Liver (tissue), 3 donors: ENCODE results near the gene SP4.

ENCODE experiments used
- CTCF ChIP-seq: fragments of 150-350 bp; IDR thresholded peaks from 2 replicates; pipeline ENCODE4 v1.5.1; 2017; ENCODE audit warnings: improper control_type of control experiment, low read depth, low read length; ENCODE audit not compliant: missing input control
- GABPA ChIP-seq, 2 donors: IDR thresholded peaks in 1 of 2; conservative IDR thresholded peaks in 1 of 2; 2 replicates each; pipeline ENCODE4 v1.6.1; 2016; ENCODE audit warnings: antibody characterized with exemption in 2 of 2, mild to moderate bottlenecking in 1 of 2, moderate library complexity in 1 of 2
- RAD21 ChIP-seq, 2 donors: IDR thresholded peaks; 2 replicates each; pipeline ENCODE4 v1.6.1; 2016; ENCODE audit warnings: antibody characterized with exemption in 2 of 2, mild to moderate bottlenecking in 2 of 2
- YY1 ChIP-seq: IDR thresholded peaks from 2 replicates; pipeline ENCODE4 v1.6.1; 2016; ENCODE audit warnings: antibody characterized with exemption, mild to moderate bottlenecking
- TF ChIP-seq, protein P1 (sequence below): IDR thresholded peaks from 2 replicates; pipeline ENCODE4 v1.6.1; 2016; ENCODE audit warnings: antibody characterized with exemption
- TF ChIP-seq, protein P2 (sequence below): IDR thresholded peaks from 2 replicates; pipeline ENCODE4 v1.6.1; 2016; ENCODE audit warnings: antibody characterized with exemption, mild to moderate bottlenecking
- donor health status: healthy.
- donor health status: healthy.

DNA sequence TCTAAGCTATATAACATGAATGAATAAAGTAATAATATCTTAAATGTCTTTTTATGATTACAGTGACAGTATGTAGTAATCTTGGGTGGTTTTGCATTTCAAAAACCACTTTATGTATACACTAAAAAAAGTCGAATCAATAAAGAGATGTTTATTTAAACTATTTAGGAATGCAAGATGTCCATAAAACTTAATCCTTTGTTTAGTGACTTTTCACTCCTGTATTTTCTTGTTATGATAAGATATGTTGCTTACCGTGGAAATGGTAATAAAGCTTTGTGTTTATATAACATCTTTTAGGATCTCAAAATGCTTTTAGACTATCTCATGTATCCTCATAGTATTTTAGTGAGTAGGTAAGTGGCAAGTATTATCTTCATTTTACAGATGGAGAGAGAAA is 48.5 kb downstream of the SP4 start:
- TF ChIP-seq CTCF (no peak), GABPA (IDR thresholded peaks at IDR 0.05 in 1 of 2, conservative IDR thresholded peaks at IDR 0.05 in 1 of 2) (no peak), RAD21 (IDR thresholded peaks at IDR 0.05) (no peak), YY1 (no peak)
- TF ChIP-seq, protein P1, sequence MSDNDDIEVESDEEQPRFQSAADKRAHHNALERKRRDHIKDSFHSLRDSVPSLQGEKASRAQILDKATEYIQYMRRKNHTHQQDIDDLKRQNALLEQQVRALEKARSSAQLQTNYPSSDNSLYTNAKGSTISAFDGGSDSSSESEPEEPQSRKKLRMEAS: no peak
- TF ChIP-seq, protein P2, sequence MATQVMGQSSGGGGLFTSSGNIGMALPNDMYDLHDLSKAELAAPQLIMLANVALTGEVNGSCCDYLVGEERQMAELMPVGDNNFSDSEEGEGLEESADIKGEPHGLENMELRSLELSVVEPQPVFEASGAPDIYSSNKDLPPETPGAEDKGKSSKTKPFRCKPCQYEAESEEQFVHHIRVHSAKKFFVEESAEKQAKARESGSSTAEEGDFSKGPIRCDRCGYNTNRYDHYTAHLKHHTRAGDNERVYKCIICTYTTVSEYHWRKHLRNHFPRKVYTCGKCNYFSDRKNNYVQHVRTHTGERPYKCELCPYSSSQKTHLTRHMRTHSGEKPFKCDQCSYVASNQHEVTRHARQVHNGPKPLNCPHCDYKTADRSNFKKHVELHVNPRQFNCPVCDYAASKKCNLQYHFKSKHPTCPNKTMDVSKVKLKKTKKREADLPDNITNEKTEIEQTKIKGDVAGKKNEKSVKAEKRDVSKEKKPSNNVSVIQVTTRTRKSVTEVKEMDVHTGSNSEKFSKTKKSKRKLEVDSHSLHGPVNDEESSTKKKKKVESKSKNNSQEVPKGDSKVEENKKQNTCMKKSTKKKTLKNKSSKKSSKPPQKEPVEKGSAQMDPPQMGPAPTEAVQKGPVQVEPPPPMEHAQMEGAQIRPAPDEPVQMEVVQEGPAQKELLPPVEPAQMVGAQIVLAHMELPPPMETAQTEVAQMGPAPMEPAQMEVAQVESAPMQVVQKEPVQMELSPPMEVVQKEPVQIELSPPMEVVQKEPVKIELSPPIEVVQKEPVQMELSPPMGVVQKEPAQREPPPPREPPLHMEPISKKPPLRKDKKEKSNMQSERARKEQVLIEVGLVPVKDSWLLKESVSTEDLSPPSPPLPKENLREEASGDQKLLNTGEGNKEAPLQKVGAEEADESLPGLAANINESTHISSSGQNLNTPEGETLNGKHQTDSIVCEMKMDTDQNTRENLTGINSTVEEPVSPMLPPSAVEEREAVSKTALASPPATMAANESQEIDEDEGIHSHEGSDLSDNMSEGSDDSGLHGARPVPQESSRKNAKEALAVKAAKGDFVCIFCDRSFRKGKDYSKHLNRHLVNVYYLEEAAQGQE: no peak
